LHCN-M2 (cell line): Measurements from ENCODE around the gene HSPBP1. TPM values are rescaled to one million over a fixed set of nuclear protein-coding genes. Genes with fewer than 3 reads are reported as not detected.
A peak's percentile ranks its signal among the peaks of the same experiment; 100 is the strongest.

Experiments used
- DNase-seq: peaks from one replicate; pipeline ENCODE4 v3.0.0-alpha.2; 2012; ENCODE audit warnings: low read depth
- total RNA-seq: library from RNA; depleted of rRNA; stranded (reverse); fragments of >200 nt; gene quantifications from 2 replicates; pipeline ENCODE4 v1.2.3, GENCODE V29; 2014

The HSPBP1 gene
- total RNA-seq, 1 experiment from 2014 or later = 49.8 TPM

DNA sequence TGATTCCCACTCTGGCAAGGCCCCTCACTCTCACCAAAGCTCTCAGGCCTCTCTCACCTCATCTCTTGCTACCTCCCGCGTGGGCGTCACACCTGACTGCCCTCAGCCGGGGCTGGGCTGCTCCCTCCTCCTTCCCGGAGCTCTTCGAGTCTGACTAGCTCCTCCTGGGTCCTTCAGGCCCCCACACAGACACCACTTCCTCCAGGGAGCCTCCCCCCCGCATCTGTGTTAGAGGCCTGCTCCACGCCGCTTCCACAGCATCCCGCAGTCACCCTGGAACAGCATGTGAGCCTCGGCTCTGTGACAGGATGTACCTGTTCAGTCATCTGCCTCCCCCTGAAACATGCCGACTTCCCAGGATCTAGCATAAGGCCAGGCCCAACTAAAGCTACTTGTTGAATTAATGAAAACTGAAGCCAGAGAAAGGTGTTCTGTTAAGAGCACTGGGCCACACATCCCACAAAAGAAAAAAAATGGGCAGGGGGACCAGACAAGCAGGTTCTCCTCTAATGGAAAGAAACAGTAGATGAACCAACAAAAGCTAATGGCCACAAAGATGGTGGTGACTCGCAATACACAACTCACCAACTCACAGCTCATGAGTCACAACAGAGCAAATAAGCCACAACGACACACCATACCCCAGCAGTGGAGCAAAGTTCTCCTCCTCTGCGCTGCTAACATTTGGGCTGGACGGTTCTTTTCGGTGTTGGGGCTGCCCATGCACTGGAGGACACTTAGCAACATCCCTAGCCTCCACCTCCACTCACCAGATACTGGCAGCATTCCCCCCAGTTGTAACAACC is 24.1 kb downstream of the HSPBP1 start:
- peak; percentile 50 for DNase-seq

DNA sequence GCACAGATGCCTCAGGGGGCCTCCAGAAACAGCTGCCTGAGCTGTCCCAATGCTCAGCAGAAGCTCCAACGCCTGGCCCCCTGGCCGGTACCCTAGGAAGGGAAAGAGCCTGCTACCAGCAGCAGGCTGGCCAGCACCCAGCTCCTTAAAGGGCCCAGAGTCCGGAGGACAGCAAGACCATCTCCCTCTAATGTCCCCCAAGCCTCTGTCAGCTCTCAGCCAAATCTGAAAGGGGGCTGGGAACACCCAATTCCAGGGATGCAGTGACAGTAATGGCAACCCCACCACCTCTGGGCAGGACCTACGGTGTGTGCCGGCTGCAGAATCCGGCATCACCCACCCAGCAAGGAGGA is 25.3 kb downstream of the HSPBP1 start:
- DNase-seq = no peak

DNA sequence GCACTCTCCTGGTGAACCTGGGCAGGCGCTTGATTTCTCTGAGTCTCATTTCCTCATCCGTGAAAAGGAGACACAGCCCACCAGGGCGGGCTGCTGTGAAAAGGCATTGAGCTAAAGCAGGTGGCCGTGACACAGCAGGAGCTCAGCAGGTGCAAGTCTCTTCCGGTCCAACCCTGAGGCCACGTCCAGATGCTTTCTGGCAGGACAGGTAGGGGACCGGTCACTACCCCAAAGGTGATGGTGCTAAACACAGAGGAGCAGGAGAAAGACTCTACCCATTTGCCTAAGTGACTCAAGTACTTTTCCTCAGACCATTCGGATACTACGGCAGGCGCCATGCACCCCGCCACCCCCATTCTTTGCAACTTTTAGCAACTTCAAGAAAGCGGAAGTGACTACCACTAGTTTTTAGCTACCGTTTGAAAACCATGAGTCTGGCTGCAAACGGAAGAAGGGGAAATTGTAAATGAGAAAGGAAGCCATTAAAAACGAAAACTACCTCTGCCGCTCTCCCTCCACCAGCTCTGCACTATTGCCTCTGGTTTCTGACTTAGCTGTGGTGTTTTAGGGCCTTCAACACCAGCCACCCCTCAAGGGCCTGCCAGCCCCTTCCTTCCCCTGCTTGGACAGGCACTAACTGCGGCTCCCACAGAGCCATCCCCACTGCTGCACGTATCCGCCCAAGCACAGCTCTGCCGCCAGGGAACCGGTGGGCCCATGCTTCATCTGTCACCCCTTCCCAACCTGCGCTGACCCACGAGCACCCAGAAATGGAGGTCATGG is 25.9 kb downstream of the HSPBP1 start:
- DNase-seq = no peak

DNA sequence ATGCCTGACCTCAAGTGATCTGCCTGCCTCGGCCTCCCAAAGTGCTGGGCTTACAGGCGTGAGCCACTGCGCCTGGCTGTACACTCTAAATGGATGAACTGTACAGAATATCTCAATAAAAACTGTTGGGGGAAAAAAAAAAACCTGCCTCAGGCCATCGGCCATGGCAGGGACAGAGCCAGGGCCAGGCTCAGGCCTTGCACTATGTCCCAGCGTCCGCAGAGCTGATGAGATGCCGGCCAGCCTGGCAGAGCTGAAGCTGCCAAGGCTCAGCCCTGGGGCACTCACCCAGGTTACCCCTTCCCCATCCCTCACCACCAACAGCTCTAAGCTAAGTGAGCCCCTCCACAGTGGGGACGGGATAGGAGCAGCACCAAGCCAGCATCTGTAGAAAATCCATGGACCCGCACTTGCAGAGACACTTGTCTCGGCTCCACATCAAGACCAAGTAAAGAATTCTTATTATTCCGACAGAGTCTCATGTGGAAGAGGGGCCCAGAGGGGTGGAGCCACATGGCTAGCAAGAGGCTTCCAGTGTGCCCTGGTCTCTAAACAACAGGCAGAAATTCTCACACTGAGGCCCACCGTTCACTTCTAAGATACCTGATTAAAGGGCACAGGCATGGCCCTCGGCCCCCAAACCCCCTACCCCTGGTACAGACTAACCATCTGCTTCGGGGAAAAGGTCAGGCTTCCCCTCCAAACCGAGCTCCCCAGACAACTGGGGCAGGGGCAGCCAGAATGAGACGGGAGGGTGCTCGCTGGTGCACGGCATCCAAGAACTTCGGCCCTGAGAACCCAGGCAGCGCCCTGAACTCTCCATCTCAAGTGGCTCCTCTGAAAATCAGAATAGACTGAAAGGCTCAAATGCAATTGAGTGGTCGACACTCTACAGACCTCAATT is 26.9 kb downstream of the HSPBP1 start:
- no peak for DNase-seq

DNA sequence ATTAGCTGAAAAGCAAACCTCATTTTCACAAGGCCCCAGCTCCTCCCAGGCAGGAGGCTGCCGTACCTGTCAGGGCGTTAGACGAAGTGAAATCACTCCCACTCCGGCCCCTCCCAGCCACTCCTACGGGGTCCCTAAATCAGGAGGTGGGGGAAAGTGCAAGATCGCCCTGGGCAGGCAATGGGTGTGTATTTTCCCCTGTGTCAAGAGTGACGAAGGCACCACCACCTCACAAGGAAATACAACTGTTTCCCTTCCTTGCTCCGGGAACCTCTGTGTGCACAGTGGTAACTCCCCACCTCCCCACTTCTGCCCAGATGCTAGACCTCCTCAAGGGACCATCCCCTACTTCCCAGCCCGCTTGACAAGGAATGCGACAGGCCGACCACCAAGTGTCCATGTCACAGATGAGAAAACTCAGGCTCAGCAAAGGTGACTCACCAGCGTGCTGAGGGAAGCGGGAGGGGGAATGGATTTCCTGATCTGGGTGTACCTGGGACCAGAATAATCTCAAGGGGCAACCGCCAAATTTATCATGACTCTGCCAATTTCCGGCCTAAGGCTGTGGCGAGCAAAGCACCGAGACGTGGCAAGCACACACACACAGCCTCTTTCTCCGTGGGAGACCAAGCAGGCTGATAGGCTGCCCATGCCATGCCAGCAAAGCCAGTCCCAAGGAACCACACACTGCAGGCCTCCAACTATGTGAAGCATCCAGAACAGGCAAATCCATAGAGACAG is 28.4 kb downstream of the HSPBP1 start:
- DNase-seq = no peak

DNA sequence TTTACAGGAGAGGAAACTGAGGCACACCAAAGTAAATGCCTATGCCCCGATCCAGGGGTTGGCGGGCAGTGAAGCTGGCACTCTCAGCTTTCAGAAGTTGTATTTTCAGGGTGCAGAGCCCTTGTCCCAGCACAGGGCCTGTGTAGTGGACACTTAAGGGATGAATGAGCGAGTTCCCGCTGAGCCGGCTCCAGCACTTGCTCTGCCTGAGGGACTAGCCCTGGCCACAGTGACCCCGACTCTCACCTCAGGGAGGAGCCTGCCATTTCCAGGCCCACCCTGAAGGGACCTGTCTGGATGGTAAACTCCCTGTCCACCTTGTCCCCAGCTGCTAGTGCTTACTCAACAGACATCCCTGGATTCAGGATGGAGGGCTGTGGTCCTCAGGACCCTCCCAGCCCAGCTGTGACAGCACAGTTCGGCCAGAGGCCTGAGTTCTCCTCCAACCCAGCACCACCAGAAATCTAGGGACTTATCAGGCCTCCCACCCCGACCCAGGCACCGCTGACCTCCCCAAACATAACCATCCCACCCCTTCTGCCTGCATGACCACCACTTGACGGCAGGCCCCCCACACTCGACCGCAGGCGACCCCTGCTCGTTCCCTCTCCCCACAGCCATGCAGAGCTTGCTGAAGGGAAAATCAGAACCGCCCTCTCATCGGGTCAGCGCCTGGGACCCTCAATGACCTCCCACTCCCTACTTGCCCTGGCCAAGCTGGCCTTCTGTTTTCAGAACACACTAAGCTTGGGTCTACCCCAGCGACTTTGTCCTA is 29.5 kb downstream of the HSPBP1 start:
- DNase-seq = no peak

DNA sequence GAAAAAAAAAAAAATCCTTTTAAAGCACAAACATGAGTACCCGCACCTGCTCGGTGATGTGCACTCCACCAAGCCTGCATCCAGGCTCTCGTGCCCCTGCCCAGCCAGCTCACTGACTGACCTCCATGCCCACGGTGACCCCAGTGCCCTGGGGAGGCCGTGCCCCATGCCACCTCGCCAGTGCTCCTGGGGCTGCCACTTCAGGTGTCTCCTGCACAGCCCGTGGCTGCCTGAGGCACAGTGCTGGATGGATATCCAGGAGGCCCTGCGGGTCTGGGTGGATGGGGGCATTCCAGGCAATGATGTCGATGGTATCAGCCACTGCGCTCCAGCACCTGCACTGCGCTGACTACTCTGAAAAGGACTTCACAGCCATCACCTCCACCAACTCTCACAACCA is 30.1 kb downstream of the HSPBP1 start:
- DNase-seq = no peak

DNA sequence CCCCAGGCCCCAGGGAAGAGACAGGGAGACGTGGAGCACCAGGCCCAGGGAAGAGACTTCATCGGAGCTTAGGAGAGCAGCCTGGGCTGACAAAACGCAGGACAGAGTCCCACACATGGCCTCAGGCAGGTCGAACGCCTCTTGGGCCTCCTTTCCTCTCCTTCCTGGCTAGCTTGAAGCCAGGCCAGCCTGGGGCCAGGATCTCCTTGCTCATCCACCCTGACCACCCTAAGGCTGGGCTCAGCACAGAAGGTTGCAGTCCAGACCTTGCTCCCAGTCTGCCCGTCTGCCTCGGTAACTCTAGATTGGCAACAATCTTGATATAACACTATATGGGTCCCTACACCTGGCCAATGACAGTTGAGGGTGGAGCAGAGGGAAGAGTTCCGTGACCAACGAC is 31.2 kb downstream of the HSPBP1 start:
- DNase-seq = no peak

DNA sequence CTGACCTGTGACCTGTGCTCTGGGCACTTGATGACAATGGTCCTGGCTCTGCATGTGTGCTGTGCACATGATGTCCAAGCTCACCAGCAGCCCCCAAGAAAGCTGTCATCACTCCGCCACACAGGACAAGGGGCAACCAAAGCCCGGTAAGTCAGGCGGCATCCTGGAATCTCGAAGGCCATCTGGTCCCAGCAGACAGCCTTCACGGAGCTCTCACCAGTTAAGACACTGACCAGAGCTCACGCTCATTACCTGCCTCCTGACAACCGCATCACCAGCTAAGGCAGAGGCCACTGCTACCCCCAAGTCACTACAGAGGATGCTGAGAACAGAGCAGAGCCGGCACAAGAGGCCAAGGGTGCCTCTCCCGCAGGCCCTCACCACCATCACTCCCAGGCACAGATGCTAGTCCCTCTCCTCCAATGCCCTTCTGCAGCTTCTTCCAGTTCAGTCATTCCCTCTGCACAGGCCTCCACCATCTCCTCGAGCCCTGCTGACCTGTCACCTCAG is 31.7 kb downstream of the HSPBP1 start:
- no peak for DNase-seq

DNA sequence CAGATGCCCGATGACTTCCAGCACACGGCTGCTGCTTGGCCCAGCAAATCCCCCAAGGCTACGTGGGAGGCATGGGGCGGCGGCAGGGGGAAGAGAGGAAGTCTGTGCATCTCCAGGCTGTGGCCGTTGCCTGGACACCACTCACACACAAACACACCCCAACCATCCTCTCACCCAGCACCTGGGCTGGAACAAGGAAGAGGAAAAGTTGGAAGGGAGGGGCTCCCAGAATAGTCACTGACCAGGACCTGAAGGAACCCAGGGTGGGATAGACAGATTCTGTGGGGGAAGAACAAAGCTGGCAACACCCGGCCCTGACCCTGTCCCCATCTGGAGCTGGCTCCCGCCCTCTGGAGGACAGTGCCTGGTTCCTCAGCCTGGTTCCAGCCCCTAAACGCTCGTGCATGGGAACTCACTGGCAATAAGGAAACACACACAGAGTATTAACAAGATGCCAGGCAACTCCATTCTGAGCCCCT is 32.2 kb downstream of the HSPBP1 start:
- no peak for DNase-seq

DNA sequence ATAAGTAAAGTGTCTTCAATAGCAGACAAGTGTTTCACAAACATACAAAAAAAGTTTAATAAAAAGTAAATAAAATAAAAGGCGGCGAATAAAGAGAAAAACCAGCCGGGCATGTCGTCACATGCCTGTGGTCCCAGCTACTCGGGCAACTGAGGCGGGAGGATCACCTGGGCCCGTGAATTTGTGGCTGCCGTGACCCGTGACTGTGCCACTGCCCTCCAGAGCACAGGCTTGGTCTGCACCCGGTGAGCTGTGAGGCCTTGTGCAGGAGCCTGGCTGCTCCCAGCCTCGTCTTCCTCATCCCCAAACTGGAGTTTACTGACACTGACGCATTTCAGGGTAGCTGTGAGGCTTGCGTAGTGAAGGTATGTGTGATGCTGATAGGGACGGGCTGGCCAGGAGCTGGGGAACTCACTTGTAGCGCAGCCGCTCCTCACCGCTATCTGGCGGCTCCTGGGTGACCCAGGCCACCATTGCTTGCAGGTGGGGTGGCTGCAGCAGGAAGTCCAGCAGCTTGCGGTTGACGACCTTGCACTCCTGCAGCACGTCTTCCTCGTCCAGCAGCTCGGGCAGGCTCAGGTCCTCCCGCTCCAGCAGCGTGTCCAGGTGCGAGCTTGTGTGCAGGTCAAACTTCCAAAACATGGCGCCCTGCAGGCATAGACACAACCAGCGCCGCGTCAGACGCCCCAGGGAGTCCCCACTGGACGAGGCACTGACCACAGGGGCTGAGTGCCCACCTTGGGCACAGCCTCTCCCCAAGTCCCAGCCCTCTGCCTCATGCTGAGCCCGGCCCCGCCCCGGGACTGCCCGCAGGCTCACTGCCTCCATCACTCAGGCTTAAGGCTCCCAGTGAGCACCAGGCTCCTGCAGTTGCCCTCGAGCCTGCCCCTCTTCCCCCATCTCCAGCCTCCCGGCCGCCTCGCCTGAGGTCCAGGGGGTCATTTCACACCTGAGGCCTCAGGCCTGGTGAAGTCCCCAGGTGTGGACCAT is 33.2 kb downstream of the HSPBP1 start:
- no peak for DNase-seq

DNA sequence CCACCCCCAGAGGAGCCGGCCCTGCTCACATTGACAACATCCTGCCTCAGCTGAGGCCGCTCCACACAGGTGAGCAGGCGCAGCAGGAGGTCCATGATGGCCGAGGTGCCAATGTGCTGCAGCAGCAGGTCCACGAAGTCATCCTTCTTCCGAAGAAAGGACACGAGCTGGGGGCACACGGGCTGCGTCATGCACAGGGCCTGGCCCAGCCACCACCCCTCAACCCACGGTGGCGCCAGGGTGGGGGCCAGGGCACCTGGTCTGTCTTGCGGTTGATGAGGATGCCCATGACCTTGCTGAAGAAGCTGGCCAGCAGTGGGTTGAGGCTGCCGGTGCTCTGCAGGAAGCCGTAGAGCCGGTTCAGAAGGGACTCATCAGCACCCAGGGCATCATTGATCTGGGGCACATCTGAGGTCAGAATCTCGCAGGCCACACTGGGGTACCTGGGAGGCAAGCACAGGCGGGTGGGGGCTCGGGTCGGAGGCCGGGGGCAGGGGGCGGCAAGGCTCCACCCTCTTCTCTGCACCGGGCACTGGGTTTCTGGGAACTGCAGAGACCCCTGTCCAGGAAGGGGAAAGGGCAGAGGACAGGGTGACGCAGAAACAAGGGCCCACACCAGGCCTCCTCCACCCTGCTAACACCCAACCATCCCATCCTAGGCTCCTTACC is 34.5 kb downstream of the HSPBP1 start:
- DNase-seq = no peak

DNA sequence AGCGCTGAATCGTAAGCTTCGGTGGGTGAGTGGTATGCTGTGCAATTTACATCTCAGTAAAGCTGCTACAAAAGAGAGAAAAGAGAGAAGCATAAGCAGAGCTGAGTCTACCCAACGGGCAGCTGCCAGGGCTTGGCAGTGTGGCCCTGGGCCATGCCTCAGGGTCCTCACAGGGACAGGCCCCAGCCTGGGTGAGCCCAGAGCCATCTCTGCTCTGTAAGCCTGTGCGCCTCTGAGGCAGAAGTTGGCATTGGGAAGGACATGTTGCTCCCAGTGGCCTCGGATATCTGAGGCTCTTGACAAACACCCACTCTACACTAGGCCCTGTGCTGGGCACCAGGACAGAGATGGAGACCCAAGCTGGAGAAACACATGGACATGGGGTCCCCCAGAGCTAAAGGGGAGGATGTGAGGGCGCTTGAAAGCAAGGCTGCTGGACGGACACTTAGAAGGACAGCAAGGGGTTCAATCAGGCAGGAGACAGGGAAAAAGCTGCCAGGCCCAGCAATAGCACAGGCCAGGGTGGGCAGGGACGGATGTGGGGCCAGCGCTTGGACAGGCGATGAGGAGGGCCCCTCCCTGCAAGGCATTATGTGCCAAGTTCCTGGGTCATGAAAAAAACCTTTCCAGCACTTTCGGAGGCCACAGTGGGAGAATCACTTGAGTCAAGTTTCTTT is 35.8 kb downstream of the HSPBP1 start:
- no peak for DNase-seq

DNA sequence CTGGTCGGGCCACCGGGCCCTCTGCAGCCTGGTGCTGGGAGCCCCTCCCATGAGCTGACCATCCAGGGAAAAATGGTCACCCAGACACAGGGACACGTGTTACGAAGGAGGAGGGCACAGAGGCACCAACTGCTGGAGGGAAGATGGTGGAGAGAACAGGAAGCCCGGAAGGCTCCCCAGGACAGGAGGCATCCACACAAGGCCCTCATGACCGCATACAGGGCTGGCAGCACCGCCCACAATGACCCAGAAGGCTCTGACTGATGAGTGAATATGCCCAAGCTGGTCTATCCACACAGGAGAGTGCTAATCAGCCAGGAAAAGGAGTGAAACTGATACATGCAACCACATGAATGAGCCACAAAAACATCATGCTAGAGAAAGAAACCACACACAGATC is 37.4 kb downstream of the HSPBP1 start:
- DNase-seq = peak; percentile 46

DNA sequence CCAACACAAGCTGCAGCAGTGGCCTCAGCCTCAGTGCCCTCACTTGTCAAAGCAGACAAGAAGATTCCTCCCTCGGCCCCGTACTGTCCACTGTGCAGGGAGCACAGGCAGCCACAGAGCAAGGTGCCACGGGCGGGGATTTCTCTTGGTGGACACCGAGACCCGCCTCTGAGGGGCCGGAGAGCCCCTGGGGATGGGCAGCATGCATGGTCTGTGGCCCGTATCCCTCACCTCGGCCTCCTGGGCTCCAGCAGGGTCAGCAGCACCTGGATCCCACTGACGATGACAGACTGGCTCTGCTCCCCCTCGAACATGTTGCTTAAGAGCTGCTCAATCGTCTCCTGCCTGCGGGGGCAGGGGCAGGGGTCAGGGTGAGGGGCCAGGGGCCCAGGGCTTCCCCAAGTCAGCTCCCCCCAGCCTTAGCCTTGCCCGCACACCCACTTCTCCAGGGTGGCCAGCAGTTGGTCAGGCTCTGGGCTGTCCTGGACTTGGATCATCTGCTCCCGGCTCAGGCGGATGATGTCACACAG is 37.9 kb downstream of the HSPBP1 start:
- no peak for DNase-seq

DNA sequence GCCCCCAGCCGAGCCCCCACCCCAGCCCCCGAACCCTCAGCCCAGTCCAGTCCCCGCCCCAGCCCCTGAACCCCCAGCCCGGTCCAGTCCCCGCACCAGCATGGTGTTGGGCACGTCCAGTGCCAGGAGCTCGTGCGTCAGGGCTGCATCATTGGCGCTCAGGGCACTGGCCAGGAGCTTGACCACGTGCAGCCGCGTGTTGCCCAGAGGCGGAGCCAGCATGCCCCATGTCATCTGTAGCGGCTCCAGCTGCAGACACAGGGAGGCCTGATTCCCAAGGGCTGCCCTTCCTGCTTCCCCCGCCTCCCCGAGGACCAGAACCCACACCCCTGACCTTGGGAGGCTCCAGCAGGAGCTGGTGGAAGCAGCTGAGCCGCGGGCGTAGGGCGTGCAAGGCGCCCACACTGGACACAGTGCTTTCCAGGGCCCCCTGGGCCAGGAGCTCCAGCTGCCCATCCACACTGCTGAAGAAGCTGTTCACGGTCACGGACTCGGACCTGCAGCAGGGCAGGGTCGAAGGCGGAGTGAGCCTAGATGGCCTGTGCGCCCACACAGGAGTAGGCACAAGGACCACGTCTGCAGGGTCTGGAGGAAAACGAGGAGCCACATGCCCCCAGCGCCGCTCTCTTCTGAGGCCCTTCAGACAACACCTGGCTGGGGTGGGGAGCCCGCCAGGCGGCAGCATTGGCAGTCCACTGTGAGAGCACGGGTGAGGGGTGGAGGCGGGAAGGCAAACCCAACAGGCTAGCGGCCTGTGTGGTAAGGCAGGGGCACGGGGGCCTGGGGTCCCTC is 38.6 kb downstream of the HSPBP1 start:
- no peak for DNase-seq

DNA sequence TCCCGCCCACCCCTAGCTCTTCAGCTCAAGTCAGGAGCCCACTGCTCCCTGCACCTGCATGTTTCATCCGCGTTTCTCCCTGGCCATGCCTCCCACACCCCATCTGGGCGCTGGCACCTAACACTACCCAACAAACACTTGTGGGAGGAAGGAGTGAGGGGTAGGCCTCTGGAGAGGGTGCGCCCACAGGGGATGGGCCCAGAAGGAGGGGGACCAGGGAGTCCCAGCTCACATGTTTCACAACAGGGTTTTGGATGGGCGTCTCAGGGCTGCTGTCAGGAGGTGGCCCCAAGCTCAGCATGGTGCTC is 39.2 kb downstream of the HSPBP1 start:
- DNase-seq = no peak
